B cell (primary cell): ENCODE results near the gene REM2.

ENCODE experiments used
- CTCF ChIP-seq: fragments of 200-600 bp; IDR thresholded peaks from one replicate; pipeline ENCODE4 v1.8.0; 2022; ENCODE audit warnings: antibody characterized with exemption, mild to moderate bottlenecking
- EZH2 ChIP-seq: IDR thresholded peaks from 2 replicates; pipeline ENCODE4 v1.6.1; 2012; ENCODE audit warnings: borderline replicate concordance, low read depth, mild to moderate bottlenecking, moderate library complexity, low read length; ENCODE audit not compliant: insufficient read depth, poor library complexity, severe bottlenecking

GRCh38 chr14:22872033-22872832 lies 10.8 kb upstream of the REM2 start:
- TF ChIP-seq CTCF (peak; percentile 90), EZH2 (no peak)
